AG04450 (cell line): Measurements from ENCODE around the gene GRID1. TPM values are rescaled to one million over a fixed set of nuclear protein-coding genes. Genes with fewer than 3 reads are reported as not detected.

Experiments
- CTCF ChIA-PET: fragments of 300-600, 350-600 bp; formaldehyde crosslinking; extraction: SDS; loops from one replicate; lab custom pipeline; 2022; ENCODE audit warnings: antibody characterized with exemption, inconsistent platforms; lab: Charles Lee
- POLR2A ChIA-PET: fragments of 350-600 bp; formaldehyde crosslinking; extraction: SDS; loops from one replicate; lab custom pipeline; 2021; ENCODE audit warnings: antibody characterized with exemption, inconsistent platforms; lab: Yijun Ruan, JAX
- DNase-seq: peaks from one replicate; pipeline ENCODE4 v3.0.0-alpha.2; 2011; ENCODE audit warnings: low read depth, low spot score
- H3K27ac ChIP-seq: one replicate; pipeline ENCODE4 v1.5.1; 2012; ENCODE audit warnings: low read depth, low read length, control low read depth
- H3K27me3 ChIP-seq: one replicate; pipeline ENCODE4 v1.6.0; 2012; ENCODE audit warnings: low read length; ENCODE audit not compliant: control insufficient read depth, insufficient read depth
- H3K4me3 ChIP-seq: 2 replicates; pipeline ENCODE4 v1.5.1; 2011; ENCODE audit warnings: mild to moderate bottlenecking, low read depth, low read length, control low read depth
- H3K9me3 ChIP-seq: 2 replicates; pipeline ENCODE4 v1.5.1; 2012; ENCODE audit warnings: low read length; ENCODE audit not compliant: control insufficient read depth, insufficient read depth
- CTCF ChIP-seq: IDR thresholded peaks from 2 replicates; pipeline ENCODE4 v1.5.1; 2011; ENCODE audit warnings: low read depth, low read length, control low read depth, inconsistent platforms
- polyA plus RNA-seq: library from polyadenylated mRNA; depleted of rRNA; stranded (reverse); fragments of >200 nt; gene quantifications from 2 replicates; pipeline ENCODE4 v1.2.3, GENCODE V29; 2011

Gene GRID1
- polyA plus RNA-seq, 1 experiment = not detected

GRCh38 chr10:86357676-86358075 lies 8.9 kb downstream of the GRID1 start:
- POLR2A ChIA-PET = no interaction called here
- DNase-seq = no peak
- TF ChIP-seq CTCF = no peak
- no peaks in the 10 kb centered on the region; the same call in 1 of the 2 replicates for H3K9me3 ChIP-seq
- no peak overlapping the region for H3K27ac ChIP-seq
- H3K27me3 ChIP-seq = peaks cover 16% of the 10 kb centered on the region
- no peak overlapping the region for H3K4me3 ChIP-seq
- CTCF ChIA-PET = no interaction called here

- CTCF ChIA-PET = no interaction called here
- no peaks in the 10 kb centered on the region; the same call in 1 of the 2 replicates for H3K9me3 ChIP-seq
- TF ChIP-seq CTCF = no peak
- H3K4me3 ChIP-seq = no peak overlapping the region
- no peak overlapping the region for H3K27ac ChIP-seq
- POLR2A ChIA-PET = no interaction called here
- no peak for DNase-seq
- peaks cover 10% of the 10 kb centered on the region for H3K27me3 ChIP-seq
These were observed 9.6 kb downstream of the GRID1 start for GRCh38 chr10:86357041-86357440.

GRCh38 chr10:86356296-86356695 lies 10.3 kb downstream of the GRID1 start:
- H3K27ac ChIP-seq = no peak overlapping the region
- no peaks in the 10 kb centered on the region; the same call in 1 of the 2 replicates for H3K9me3 ChIP-seq
- POLR2A ChIA-PET = no interaction called here
- TF ChIP-seq CTCF = no peak
- no peak overlapping the region for H3K4me3 ChIP-seq
- H3K27me3 ChIP-seq = peaks cover 4% of the 10 kb centered on the region
- no peak for DNase-seq
- CTCF ChIA-PET = no interaction called here

DNA sequence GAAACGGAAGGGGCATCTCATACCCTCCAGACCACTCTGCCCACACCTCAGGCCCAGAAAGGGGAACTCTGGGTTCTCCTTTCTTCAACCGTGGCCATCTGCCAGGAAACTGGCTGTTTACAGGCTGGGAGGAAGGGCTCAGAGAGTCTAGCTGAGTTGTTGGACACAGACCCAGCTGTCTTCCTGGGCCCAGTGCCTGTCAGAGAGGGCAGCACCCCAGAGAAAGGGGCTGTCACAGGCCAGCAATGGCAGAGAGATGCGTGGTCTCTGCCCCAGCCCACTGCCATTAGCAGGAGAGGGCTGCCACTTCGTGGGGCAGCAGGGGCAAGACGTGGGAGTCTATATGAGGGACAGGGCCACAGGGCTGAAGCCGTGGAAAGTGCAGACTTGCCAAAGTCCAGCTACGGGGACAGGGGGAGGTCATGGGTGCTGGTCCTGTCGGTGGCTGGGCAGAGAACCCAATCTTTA lies 11.0 kb downstream of the GRID1 start:
- Histone ChIP-seq H3K4me3 (no peak overlapping the region), H3K9me3 (no peaks in the 10 kb centered on the region; the same call in 1 of the 2 replicates), H3K27me3 (peaks cover 2% of the 10 kb centered on the region), H3K27ac (no peak overlapping the region)
- DNase-seq = no peak
- TF ChIP-seq CTCF = no peak
- ChIA-PET CTCF (no interaction called here), POLR2A (no interaction called here)

DNA sequence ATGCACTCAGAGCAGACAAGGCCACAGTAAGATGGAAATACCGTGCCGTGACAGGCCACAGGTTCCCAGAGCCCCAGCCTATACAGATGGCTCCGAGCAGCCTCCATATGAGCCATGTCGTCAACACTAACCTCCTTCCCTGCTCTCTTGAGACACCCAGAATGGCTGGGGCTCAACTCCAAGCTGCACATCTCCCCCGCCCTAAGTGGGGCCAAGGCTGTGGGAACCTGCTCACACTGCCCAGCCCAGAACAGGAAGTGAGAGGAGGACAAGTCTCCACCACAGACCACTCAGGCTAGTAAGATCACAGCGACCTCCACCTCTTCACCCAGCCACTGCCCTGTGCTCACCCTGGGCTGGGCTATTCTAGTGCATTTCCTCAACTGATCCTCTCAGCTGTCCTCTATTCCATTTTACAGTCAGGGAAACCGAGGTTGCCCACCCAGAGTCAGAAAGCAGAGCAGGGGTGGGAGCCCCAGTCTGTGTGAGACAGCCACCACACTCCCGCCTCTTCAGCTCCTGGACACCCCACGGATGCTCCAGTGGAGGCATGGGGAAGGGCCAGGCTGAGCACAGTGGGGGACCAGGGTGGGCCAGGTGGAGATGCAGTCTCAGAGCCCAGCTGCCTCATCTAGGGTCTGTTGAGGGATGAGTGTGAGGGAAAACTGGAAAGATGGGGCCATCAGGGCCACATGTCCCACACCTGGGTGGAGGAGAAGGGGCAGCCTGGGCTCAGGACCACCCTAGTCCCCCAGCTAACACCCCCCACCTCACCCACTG lies 11.6 kb downstream of the GRID1 start:
- H3K27ac ChIP-seq = no peak overlapping the region
- H3K9me3 ChIP-seq = no peaks in the 10 kb centered on the region; the same call in 1 of the 2 replicates
- ChIA-PET POLR2A (no interaction called here), CTCF (no interaction called here)
- no peak for TF ChIP-seq CTCF
- peaks cover 3% of the 10 kb centered on the region for H3K27me3 ChIP-seq
- no peak overlapping the region for H3K4me3 ChIP-seq
- no peak for DNase-seq
